GM12878 (cell line): ENCODE measurements around the gene IRF8.

Experiments
- CTCF ChIP-seq, 3 experiments: IDR thresholded peaks in 2 of 3; conservative IDR thresholded peaks in 1 of 3; 2 replicates each; pipeline ENCODE4 v1.5.1; 2011; ENCODE audit warnings: low read depth in 3 of 3, low read length in 3 of 3, mild to moderate bottlenecking in 3 of 3, control low read depth in 2 of 3, moderate library complexity in 2 of 3, inconsistent platforms in 1 of 3, mixed read lengths in 1 of 3; ENCODE audit not compliant: control insufficient read depth in 2 of 3, insufficient read depth in 1 of 3; ENCODE audit errors: extremely low read depth in 1 of 3
- ESRRA ChIP-seq: IDR thresholded peaks from 2 replicates; pipeline ENCODE4 v1.6.1; 2012; ENCODE audit warnings: mild to moderate bottlenecking, low read length, improper control_type of control experiment
- KLF5 ChIP-seq: fragments of 450-650 bp; IDR thresholded peaks from 2 replicates; pipeline ENCODE4 v1.6.1; 2014; ENCODE audit warnings: mild to moderate bottlenecking; ENCODE audit not compliant: partially characterized antibody
- MXI1 ChIP-seq: fragments of 150-350 bp; IDR thresholded peaks from 2 replicates; pipeline ENCODE4 v1.6.1; 2011; ENCODE audit warnings: low read depth, mild to moderate bottlenecking, inconsistent platforms, low read length, improper control_type of control experiment
- NFYB ChIP-seq: IDR thresholded peaks from 2 replicates; pipeline ENCODE4 v1.6.1; 2011; ENCODE audit warnings: low read depth, mild to moderate bottlenecking, low read length, improper control_type of control experiment, moderate library complexity; ENCODE audit not compliant: insufficient read depth
- POLR2A ChIP-seq: IDR thresholded peaks from 2 replicates; pipeline ENCODE4 v1.6.1; 2011; ENCODE audit warnings: low read depth, mild to moderate bottlenecking, low read length
- PRDM15 ChIP-seq: fragments of 450-650 bp; formaldehyde crosslinking; IDR thresholded peaks from 2 replicates; pipeline ENCODE4 v1.4.0; 2020; ENCODE audit warnings: mild to moderate bottlenecking, moderate library complexity
- RAD21 ChIP-seq: IDR thresholded peaks from 2 replicates; pipeline ENCODE4 v1.6.1; 2011; ENCODE audit warnings: mild to moderate bottlenecking, low read depth, low read length, moderate library complexity; ENCODE audit not compliant: insufficient read depth
- SUZ12 ChIP-seq: fragments of 200-600 bp; sonication (generic); IDR thresholded peaks from one replicate; pipeline ENCODE4 v1.6.1; 2018; ENCODE audit warnings: antibody characterized with exemption, mild to moderate bottlenecking; ENCODE audit not compliant: unreplicated experiment
- YBX1 ChIP-seq: fragments of 450-650 bp; IDR thresholded peaks from 2 replicates; pipeline ENCODE4 v1.6.1; 2016; ENCODE audit warnings: antibody characterized with exemption
- ZBTB33 ChIP-seq: fragments of 450-650 bp; IDR thresholded peaks from 2 replicates; pipeline ENCODE4 v1.6.1; 2017; ENCODE audit warnings: mild to moderate bottlenecking

- TF ChIP-seq CTCF (IDR thresholded peaks at IDR 0.05 in 2 of 3, conservative IDR thresholded peaks at IDR 0.05 in 1 of 3; ENCODE audit: control insufficient read depth in 2 of 3, extremely low read depth in 1 of 3, insufficient read depth in 1 of 3, low read depth in 3 of 3, low read length in 3 of 3) (no peak), KLF5 (no peak), POLR2A (no peak), SUZ12 (no peak), ZBTB33 (no peak), YBX1 (no peak), NFYB (no peak), MXI1 (no peak), RAD21 (no peak), ESRRA (no peak), PRDM15 (CRISPR knock-in tag) (no peak)
Observed at GRCh38 chr16:85883813-85884212, 15.1 kb upstream of the IRF8 start.
